GM03348 (cell line): Measurements from ENCODE around the gene IL17C.

Source experiments
- DNase-seq: peaks from one replicate; pipeline ENCODE4 v3.0.0; 2012; ENCODE audit warnings: low spot score

Gene IL17C

DNA sequence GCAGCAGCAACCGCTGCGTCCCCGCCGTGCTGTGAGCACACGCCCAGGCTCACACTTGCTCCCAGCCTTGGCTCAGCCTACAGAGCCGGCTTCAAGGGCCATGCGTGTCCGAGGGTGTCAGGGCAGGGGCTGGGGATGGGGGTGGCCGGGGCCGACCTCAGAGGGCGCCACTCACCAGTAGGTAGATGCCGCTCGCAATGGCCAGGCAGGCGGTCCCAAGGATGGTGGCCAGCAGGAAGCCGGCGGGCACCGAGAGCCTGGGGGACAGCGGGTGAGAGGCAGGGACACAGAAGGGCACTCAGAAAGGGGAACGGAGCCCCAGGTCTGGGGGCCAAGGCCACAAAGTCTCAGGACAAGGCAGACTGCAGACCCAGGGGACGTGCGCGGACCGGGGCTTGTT lies 7.6 kb downstream of the IL17C start:
- no peak for DNase-seq

DNA sequence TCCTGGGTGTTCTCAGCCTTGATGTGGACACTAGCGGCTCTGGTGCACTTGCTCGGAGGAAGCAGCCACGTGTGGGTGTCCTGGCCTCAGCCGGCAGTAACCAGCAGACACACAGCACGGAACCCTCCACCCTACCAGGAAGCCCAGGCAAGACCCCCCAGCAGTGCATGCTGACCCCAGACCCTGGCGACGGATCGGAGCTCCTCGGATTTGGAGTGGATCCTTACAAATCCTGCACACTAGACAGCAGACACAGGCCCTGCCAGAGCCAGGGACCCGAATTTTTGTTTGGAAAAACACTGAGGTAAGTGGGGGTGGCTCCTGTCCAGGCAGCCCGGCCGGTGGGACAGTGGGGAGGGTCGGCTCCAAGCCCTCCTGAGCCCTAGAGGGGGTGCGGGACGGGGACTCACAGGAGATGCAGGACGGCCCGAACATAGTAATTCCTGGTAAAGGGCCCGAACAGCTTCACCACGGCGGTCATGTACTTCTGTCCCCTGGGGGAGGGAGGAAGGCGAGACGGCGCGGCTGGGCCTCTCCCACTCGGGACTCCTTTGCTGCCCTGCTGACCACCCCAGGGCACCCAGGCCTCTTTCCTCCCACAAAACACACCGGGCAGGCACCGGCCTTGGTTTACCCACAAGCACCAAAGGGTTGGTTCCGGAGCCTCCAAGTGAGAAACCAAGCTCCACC lies 8.1 kb downstream of the IL17C start:
- DNase-seq, result no peak

DNA sequence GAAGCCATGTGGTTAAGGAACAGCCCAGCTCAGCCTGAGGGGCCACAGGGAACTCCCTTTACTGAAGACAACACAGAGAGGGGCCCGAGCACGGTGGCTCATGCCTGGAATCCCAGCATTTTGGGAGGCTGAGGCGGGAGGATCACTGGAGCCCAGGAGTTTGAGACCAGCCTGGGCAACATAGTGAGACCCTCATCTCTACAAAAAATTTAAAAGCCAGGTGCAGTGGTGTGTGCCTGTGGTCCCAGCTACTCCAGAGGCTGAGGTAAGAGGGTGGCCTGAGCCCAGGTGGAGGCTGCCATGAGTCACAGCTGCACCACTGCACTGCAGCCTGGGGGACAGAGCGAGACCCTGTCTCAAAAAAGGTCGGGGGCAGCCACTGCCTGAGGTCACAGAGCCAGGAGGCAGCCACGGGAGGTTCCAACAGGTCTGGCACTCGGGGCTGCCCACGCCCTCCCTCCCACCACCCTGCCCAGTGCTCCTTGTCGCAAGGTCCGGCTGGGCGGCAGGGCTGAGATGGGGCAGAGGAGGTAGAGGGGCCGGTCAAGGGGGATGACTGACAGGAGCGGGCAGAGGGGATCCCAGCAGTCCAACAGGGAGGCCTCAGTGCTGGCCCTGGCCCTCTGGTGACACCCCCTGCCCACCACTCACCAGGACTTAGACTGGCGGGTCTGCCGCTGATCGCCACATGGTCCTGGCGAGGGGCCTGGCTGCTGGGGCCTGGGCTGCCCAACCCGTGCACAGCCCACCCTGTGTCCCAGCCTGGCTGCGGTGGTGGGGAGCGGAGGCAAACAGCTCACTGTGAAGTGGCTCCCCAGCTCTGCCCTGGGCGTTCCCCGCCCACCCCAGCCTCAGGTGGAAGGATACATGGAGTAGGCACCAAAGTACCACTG lies 9.1 kb downstream of the IL17C start:
- DNase-seq, result no peak

DNA sequence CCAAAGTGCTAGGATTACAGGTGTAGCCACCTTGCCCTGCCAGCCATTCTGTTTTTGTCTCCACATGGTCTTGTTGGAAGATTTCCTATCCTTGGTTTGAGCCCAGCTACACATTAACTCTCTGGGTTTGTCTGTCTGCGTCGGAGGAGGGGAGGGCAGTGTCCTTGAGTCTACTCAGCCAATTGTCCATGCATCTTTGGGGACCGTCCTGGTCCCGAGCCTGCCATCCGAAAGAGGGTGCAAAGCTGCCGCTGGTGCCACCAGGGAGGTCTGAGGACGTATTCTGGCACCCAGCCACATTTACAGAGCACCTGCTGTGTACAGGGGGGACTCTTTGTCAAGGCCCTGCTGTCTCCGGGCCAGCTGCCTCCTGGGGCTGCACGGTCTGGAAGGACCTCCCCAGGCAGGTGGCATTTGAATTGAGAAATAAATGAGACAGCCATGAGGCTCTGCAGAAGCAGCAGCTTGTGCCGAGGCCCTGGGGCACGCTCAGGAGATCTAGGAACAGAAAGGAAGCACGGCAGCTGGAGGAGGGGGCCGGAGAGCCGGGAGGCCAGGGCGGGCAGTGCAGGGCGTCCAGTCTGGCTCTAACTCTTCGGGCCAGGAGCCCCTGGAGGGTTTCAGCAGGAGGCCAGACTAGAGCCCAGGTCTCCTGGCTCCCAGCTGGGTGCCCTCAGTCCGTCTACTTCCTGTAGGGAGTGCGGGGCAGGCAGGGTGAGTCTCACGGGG lies 11.0 kb downstream of the IL17C start:
- DNase-seq, result no peak

DNA sequence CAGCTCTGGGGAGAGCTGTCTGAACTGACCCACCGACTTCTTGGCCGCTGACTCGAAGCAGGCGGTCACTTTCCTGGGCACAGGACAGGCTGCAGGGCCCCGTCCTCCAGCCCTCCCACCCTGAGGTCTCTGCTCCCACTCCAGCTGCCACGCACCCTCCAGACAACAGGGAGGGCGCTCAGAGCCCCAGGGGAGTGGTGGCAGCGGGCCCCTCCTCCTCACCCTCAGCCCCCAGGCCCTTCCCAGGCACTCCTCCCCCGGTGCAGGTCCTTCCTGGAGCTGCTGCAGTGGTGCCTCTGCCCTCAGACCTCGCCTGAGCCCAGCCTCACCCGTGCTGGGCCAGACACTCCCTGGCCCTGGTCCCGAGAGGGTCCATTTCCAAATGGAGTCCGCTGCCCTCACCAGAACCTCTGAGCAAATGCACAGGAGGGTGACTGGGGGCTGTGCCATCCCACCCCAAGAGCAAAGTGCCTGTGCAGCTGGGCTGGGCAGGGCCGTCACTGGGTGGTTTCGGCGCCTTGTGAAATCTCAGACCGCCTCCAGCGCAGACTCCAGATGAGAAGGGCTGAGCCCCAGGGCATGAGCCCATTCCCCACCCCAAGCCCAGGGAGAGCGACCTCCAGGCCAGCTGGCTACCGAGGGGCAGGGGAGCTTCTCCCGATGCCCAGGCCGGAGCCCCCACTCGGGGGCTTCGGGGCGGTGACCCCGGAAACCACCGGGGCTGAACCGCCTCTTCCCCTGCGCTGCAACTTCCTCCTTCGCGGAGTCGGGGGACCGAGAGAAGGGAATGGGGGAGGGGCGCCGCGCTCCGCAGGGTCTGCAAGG lies 11.8 kb downstream of the IL17C start:
- DNase-seq, result peak; percentile 78

DNA sequence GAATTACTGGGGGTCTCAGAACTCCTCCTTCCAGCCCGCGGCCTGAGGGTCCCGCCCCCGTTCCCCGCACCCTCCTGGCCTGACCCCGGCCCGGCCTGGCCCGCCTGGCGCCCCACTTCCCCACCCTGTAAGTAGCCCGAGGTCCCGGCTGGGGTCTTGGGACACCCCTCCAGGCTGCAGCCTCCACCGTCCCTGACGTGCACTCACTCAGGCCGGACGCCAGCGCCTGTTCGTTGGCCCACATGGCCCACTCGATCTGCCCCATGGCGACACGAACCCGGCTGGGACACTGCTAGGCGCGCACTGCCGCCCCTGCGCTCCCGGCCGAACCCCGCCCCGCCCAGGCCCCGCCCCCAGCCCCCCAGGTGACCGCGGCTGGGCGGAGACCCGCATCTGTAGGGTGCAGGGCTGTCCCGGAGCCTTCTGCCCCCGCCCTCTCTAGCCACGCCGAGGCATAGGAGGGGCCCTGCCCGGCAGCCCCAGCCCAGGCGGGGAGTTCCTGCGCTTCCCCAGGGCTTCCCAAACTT lies 12.4 kb downstream of the IL17C start, which contains the start of gene CYBA:
Gene CYBA, minus strand, starts transcription at position 305 of the 527 bp plus-strand sequence. Its CDS starts 40 bp downstream, at position 265.
- DNase-seq, result peak; percentile 93

DNA sequence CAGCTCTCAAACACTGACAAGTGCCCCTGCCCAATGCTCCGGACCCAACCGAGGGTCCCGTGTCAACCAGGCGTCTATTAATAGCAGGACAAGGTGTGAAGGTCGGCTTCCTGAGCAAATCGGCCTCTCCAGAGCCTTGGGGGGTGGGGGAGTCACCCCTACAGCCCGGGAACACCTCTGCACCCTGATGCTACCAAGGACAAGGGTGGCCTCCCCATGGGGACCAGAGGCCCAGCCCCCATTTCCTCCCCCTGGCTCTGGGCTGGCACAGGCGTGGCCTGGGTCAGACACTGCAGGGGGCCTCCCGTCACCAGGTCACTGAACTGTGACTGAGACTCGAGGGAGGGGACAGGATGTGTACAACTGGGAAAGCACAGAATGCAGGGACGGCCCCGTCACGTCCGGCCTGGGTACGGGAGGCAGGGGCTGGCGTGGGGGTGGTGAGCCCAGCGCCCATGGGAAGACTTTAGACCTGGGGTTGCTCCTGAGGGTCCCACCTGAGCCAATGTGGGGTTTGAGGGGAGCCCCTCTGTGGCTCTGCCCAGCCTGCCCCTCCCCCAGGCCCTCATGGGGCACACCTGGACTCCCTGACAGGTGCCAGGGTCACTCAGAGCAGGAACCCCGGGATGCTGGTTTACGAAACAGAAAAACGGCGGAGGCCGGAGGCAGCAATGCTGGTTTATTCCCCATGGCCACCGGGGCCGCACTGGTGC lies 13.1 kb downstream of the IL17C start:
- no peak for DNase-seq

DNA sequence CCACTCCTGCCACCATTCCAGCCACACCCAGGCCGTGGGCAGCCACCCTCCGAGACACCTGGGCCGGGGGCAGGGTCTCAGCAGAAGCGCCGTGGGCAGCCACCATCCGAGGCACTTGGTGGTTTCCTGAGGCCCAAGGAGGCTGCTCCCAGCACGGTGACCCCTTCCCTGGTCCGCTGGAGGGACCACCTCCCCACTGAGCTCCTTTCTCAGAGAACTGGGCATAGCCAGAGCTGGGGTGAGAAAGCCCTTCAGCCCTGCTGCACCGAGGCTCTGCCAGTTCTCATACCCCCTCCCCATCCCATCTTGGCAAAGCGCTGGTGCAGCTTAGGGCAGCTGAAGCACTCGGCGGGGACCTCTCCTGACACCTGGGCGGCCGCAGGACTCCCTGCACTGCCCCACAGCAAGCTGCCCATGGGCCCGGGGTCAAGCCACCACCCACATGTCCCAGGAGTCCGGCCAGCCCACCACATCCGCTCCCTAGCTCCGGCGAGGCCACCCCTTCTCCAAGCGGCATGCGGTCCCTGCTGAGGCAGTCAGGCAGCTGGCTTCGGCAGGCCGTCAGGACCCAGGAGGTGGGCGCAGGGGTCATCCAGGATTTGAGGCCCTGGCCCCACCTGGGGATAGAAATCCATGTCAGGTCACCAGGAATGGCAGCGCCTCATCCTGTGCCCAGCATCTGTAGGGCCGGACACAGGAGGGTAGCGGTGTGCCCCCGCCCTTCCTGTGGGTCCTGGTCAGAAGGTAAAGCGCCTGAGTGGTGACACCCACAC lies 13.8 kb downstream of the IL17C start:
- no peak for DNase-seq

DNA sequence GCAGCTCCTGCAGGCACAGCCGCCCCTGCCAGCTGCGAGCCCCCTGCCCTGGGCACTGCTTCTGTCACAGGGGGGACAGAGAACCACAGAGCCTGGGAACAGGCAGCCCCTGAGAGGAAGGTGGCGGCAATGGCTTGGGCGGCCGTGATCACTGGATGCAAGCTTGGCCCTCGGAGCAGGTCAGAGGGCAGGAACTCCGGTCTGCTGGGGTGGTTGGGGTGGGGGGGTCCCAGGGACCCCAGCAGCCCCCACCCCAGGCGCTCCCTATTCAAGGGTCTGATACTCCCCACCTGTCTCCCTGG lies 14.3 kb downstream of the IL17C start:
- DNase-seq, result no peak

DNA sequence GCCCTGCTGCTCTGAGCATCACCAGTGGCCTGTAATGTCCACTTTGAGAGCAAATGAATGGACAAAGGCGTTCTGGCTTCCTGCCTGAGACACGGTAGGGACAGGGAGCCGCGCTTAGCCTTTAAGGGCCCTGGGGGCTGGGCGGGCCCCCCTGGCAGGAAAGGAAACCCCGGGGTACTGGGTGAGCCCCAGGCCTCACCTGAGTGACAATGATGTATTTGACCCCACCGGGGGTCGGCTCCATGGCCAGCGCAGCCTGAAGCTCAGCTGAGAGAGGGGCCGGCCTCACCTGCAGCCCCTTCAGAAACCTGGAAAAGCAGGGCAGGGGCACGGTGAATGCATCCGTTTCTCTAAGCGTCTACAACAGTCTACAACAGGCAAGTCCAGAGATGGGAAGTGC lies 14.7 kb downstream of the IL17C start:
- no peak for DNase-seq

DNA sequence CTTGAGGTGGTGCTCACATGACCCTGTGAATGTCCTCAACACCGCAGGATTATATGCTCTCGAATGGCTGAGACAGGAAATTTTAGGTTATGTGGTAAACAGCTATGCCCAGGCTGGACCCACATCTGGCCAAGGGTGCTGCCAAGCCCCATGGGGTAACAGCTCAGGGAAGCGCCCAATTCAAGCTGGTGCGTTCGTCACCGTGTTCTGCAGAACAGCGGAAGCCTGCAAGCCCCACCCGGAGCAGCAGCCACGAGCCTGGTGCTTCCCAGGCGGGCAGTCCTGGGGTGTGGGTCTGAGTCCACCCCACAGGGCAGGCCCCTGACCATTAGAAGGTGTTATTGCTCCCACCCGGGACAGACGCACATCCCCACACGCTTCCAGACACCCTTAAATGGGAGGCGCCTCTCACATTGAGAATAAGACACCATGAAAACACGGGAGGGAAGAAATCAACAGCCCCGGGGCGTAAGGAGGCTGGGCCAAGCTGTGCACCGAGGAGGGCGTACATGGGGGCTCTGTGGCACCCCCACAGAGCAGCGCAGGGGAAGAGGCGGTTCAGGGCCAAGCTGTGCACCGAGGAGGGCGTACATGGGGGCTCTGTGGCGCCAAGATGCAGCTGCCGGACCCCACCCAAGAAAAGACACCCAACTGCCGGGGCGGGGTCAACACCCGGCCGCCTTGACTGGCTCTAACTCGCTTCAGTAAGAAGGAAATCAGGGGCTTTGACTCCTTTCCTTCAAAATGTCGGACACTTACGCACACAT lies 15.4 kb downstream of the IL17C start:
- no peak for DNase-seq

DNA sequence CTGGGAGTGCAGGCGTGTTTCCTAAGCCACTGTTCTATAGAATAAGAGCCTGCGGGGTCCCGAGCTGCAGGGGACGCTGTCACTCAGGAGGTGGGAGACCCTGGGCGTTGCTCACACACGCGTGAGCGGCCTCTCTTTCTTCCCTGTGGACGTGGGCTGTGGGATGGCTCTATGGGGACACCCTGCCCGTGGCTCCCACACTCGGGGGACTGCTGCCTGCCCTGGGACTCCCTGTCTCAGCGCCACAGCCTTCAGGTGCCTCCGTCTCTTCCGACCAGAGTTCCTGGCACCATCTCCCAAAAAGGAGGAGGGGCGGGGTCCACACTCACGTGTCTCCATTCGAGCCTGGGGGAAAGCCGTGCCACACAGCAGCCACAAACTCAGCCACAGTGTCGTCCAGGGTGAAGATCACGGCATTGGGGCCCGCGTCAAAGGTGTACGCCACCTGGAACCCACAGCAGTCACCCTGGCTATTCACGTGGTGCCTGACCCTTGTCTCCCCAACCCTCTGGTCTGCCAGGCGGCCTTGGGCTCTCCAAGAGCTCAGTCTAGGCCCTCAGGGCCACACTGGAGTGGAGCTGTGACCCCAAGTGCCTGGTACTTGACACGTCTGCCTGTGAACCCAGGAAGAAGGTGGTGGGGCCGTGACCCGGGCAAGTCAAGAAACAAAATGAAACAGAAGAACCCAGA lies 16.1 kb downstream of the IL17C start:
- no peak for DNase-seq

DNA sequence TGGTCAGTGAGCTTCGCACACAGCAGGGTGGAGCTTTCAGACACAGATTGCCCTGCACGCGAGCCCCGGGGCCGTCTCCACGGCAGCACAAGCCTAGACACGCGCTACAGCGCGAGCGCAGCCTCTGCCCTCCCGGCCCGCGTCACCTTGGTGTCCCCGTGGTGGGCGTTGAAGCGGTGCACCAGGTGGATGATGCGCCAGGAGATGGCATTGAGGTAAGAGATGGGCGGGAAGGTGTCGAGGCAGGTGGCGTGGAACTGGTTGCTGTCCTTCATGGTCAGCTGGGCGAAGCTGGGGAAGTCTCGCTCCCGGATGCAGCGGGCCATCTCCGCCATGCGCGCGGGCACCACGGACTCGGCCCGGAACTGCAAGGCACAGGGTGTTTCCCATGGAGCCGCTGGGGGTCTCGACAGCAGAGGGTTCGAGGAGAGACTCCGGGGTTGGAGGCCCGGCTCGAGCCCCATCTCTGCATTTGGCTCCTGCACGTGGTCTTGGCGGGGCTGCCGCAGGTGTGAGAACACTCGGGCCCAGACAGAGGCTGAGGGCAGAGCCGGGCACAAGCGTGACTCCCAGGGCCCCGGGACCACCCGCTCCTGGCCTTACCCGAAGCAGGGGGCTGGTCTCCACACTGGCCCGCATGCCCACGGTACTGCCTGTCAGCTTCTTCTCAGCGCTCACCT lies 16.8 kb downstream of the IL17C start:
- DNase-seq, result no peak

DNA sequence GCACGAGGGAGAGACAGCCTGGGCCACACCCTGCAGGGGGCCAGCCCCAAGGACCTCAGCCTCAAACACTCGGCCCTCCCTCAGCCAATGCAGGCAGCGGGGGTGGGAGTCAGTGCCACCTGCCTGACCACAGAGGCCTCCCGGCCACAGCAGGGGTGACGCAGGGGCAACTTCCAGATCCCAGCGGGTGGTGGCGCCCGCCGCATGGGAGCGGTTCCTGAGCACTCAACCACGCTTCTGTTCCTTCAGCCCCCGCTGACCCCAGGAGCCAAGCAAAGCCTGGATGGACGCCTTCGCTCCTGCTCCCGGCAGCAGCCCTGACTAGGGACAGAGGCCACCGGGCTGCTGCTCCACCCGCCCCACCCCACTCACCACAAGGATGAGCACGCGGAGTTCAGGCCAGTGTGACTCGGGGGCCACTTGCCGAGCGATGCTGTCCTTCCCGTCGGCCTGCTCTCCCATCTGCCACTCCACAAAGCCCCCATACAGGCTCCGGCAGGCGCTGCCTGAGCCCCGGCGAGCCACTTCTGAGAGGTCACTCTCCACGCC lies 17.4 kb downstream of the IL17C start:
- no peak for DNase-seq

DNA sequence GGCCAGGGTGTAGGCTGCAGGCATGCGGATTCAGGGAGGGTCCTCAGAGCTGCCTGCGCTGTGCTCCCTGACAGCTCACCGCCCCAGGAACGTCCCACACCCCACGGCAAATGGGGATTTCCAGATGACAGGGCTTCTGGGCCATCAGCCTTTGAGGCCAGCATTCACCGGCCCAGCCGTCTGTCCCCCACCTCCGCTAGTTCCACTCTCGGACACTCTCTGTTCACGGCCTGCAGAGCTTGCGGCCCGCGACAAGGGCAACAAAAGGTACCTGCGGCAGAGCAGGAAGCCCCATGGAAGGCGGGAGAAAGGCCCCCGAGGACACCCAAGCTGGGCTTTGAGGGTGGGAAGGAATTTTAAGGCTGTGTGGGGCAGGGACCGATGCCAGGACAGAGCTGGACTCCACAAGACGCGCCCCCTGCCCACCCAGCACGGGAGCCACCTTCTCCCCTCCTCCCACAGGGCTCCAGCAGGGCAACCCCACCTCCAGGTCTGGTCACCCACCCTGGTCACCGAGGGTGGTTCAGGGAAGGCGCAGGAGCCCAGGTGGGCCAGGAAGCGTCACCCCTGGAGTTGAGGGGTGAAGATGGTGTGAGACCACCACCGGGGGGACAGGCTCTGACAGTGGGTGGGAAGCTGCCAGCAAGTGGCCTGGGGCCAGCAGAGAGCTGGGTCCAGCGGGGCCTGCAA lies 18.1 kb downstream of the IL17C start:
- DNase-seq, result no peak

DNA sequence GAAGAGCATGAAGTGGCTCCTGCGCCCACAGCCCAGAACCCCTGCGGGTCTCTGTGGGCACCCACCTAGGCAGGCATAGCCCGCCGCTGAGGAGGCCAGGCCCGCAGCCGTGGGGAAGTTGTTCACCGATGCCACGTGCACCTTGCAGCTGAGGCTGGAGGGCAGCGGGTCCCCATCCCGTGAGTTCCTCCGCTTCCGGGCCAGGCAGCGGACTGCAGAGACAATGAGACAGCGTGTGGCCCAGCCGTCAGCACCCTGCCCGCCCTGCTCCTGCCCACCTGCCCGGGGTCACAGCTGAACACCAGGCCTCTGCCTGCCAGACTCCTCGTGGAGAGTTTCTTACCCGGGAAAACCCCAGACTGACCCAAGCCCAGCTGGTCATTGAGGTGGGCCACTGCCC lies 19.0 kb downstream of the IL17C start:
- DNase-seq, result no peak

DNA sequence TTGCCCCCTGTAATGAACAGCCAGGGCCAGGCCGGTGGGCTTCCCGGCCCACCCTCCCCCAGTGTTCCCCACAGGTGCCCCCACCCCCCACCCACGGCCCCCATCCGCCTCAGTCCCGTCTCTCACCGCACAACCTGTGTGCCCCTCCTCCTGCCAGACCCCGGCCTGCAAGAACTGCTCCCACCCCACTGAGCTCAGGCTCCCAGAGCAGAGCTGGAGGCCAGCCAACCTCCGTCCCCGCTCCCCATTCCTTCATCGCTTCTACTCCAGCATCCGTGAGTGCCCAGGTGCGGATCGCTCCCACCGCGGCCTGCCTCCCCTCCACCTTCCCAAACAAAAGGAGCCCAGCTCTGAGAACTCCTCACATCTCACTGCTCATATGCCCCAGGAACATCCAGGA lies 20.3 kb downstream of the IL17C start:
- DNase-seq, result no peak
